ENCODE results near the gene SPINT3.
"Not testable (repeated sequence)": the region's sequence is repeated elsewhere in the genome, so short reads cannot be mapped to it uniquely, and the experiment has no call there.

Gene SPINT3

DNA sequence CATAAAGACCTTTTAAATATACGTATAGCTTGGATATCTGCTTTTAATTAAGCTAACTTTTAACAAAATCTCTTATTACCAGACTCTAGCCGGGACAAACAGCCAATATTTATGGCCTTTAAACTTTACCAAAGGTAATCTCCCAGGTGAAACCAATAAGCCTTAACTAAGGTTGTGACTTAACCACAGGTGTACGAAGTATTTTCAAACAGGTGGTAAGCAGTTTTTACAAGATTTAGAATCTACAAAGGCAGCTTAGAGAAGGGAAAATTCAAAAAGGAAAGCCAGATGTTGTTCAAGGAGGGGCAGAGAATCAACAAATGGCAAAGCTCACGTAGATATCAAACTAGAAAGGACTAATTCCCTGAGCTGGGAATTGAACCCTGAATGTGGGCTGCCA lies 30.0 kb downstream of the SPINT3 start:
- H3K36me3 ChIP-seq (ENCODE audit: control insufficient read depth, insufficient read depth, low read length), result no peaks in the 10 kb centered on the region

GRCh38 chr20:45484676-45485075 lies 30.7 kb downstream of the SPINT3 start:
- no peaks in the 10 kb centered on the region for H3K36me3 ChIP-seq (ENCODE audit: control insufficient read depth, insufficient read depth, low read length)
- H3K27me3 ChIP-seq (replicated peaks; ENCODE audit: control insufficient read depth, insufficient read depth, low read length, poor library complexity, severe bottlenecking), result peaks cover 10% of the 10 kb centered on the region
- no peak for DNase-seq
- no peak overlapping the region for H3K27ac ChIP-seq (ENCODE audit: insufficient read depth, low read length, poor library complexity, severe bottlenecking)
- H3K4me3 ChIP-seq (ENCODE audit: insufficient read depth, low read depth, low read length, poor library complexity, severe bottlenecking), result no peak overlapping the region
- H3K9me3 ChIP-seq (ENCODE audit: control insufficient read depth, low read length), result no peaks in the 10 kb centered on the region
- H3K4me1 ChIP-seq (ENCODE audit: control insufficient read depth, insufficient read depth, low read length, poor library complexity, severe bottlenecking), result no peaks in the 10 kb centered on the region

More for the DNA sequence above, 30.0 kb downstream of the SPINT3 start:
- no peak for DNase-seq
- Histone ChIP-seq H3K27me3 (replicated peaks; ENCODE audit: control insufficient read depth, insufficient read depth, low read length, poor library complexity, severe bottlenecking) (peaks cover 6% of the 10 kb centered on the region), H3K4me1 (ENCODE audit: control insufficient read depth, insufficient read depth, low read length, poor library complexity, severe bottlenecking) (no peaks in the 10 kb centered on the region), H3K4me3 (ENCODE audit: insufficient read depth, low read depth, low read length, poor library complexity, severe bottlenecking) (no peak overlapping the region), H3K9me3 (ENCODE audit: control insufficient read depth, low read length) (no peaks in the 10 kb centered on the region), H3K27ac (ENCODE audit: insufficient read depth, low read length, poor library complexity, severe bottlenecking) (no peak overlapping the region)

DNA sequence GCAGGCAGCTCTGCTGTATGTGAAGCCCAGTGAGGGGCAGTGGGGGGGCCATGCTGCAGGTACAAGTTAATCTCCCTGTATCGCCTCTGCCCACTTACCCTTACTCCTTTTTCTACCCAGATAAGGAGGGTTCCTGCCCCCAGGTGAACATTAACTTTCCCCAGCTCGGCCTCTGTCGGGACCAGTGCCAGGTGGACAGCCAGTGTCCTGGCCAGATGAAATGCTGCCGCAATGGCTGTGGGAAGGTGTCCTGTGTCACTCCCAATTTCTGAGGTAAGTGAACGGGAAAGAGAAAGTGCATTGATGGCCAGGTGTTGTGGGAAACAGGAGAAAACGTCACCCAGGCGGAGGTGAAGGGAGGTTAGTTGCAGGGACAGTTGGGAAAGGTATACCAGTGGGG lies 35.6 kb downstream of the SPINT3 start:
- no peak overlapping the region for H3K4me3 ChIP-seq (ENCODE audit: insufficient read depth, low read depth, low read length, poor library complexity, severe bottlenecking)

GRCh38 chr20:45477530-45478148 lies 37.8 kb downstream of the SPINT3 start:
- not testable (repeated sequence) for H3K4me1 ChIP-seq (ENCODE audit: control insufficient read depth, insufficient read depth, low read length, poor library complexity, severe bottlenecking); H3K36me3 ChIP-seq (ENCODE audit: control insufficient read depth, insufficient read depth, low read length); H3K27me3 ChIP-seq (replicated peaks; ENCODE audit: control insufficient read depth, insufficient read depth, low read length, poor library complexity, severe bottlenecking); DNase-seq; H3K27ac ChIP-seq (ENCODE audit: insufficient read depth, low read length, poor library complexity, severe bottlenecking); H3K9me3 ChIP-seq (ENCODE audit: control insufficient read depth, low read length); H3K4me3 ChIP-seq (ENCODE audit: insufficient read depth, low read depth, low read length, poor library complexity, severe bottlenecking)

More for the DNA sequence above, 35.6 kb downstream of the SPINT3 start:
- Histone ChIP-seq H3K9me3 (ENCODE audit: control insufficient read depth, low read length) (no peaks in the 10 kb centered on the region), H3K27ac (ENCODE audit: insufficient read depth, low read length, poor library complexity, severe bottlenecking) (no peak overlapping the region), H3K27me3 (replicated peaks; ENCODE audit: control insufficient read depth, insufficient read depth, low read length, poor library complexity, severe bottlenecking) (peaks cover 10% of the 10 kb centered on the region), H3K4me1 (ENCODE audit: control insufficient read depth, insufficient read depth, low read length, poor library complexity, severe bottlenecking) (no peaks in the 10 kb centered on the region), H3K36me3 (ENCODE audit: control insufficient read depth, insufficient read depth, low read length) (no peaks in the 10 kb centered on the region)
- DNase-seq, result no peak

- H3K9me3 ChIP-seq (ENCODE audit: control insufficient read depth, low read length); DNase-seq; H3K36me3 ChIP-seq (ENCODE audit: control insufficient read depth, insufficient read depth, low read length); H3K4me3 ChIP-seq (ENCODE audit: insufficient read depth, low read depth, low read length, poor library complexity, severe bottlenecking); H3K27ac ChIP-seq (ENCODE audit: insufficient read depth, low read length, poor library complexity, severe bottlenecking): not testable (repeated sequence)
- Histone ChIP-seq H3K4me1 (ENCODE audit: control insufficient read depth, insufficient read depth, low read length, poor library complexity, severe bottlenecking) (peaks cover 13% of the 10 kb centered on the region), H3K27me3 (replicated peaks; ENCODE audit: control insufficient read depth, insufficient read depth, low read length, poor library complexity, severe bottlenecking) (peaks cover 30% of the 10 kb centered on the region)
These were observed 43.1 kb downstream of the SPINT3 start for GRCh38 chr20:45472286-45472685.

- DNase-seq, result no peak
- H3K4me3 ChIP-seq (ENCODE audit: insufficient read depth, low read depth, low read length, poor library complexity, severe bottlenecking), result peak overlapping the region; percentile 46
- no peaks in the 10 kb centered on the region for H3K9me3 ChIP-seq (ENCODE audit: control insufficient read depth, low read length)
- peaks cover 13% of the 10 kb centered on the region for H3K4me1 ChIP-seq (ENCODE audit: control insufficient read depth, insufficient read depth, low read length, poor library complexity, severe bottlenecking)
- peaks cover 30% of the 10 kb centered on the region for H3K27me3 ChIP-seq (replicated peaks; ENCODE audit: control insufficient read depth, insufficient read depth, low read length, poor library complexity, severe bottlenecking)
- no peak overlapping the region for H3K27ac ChIP-seq (ENCODE audit: insufficient read depth, low read length, poor library complexity, severe bottlenecking)
- no peaks in the 10 kb centered on the region for H3K36me3 ChIP-seq (ENCODE audit: control insufficient read depth, insufficient read depth, low read length)
These were observed 44.5 kb downstream of the SPINT3 start for GRCh38 chr20:45470937-45471336.

DNA sequence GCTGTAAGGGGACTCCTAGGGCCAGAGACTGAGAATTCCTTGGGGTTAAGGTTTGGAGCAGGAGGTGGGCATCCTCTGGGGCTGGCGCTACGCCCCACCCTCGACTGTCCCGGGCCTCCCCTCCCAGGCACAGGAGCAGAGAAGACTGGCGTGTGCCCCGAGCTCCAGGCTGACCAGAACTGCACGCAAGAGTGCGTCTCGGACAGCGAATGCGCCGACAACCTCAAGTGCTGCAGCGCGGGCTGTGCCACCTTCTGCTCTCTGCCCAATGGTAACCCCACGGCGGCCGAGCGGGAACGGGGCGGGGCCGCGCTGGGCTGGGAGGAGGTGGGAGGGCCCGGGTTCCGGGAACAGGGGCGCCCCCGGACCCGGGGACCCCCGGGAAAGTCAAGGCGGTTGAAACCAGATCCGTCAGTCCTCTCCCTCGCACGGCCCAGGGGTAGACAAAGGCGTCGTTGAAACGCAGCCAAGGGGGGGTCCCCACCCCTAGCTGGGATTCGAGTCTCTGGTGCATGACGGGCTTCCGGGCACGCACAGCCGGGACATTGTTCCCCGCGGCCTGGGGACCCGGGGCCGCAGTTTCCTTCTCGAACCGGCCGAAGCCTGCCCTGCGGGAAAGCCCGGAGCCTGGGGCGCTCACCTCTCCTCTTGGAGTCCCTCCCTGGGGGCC lies 45.0 kb downstream of the SPINT3 start:
- Histone ChIP-seq H3K36me3 (ENCODE audit: control insufficient read depth, insufficient read depth, low read length) (no peaks in the 10 kb centered on the region), H3K4me1 (ENCODE audit: control insufficient read depth, insufficient read depth, low read length, poor library complexity, severe bottlenecking) (peaks cover 13% of the 10 kb centered on the region), H3K27ac (ENCODE audit: insufficient read depth, low read length, poor library complexity, severe bottlenecking) (no peak overlapping the region), H3K4me3 (ENCODE audit: insufficient read depth, low read depth, low read length, poor library complexity, severe bottlenecking) (peak overlapping the region; percentile 46), H3K27me3 (replicated peaks; ENCODE audit: control insufficient read depth, insufficient read depth, low read length, poor library complexity, severe bottlenecking) (peaks cover 31% of the 10 kb centered on the region), H3K9me3 (ENCODE audit: control insufficient read depth, low read length) (no peaks in the 10 kb centered on the region)
- DNase-seq, result no peak

GRCh38 chr20:45469336-45470261 lies 45.8 kb downstream of the SPINT3 start, which contains the start of gene WFDC2:
Gene WFDC2 (plus strand): TSS chr20:45469753. CDS start chr20:45469782, 29 bp downstream.
- Histone ChIP-seq H3K9me3 (ENCODE audit: control insufficient read depth, low read length) (no peaks in the 10 kb centered on the region), H3K27me3 (replicated peaks; ENCODE audit: control insufficient read depth, insufficient read depth, low read length, poor library complexity, severe bottlenecking) (peaks cover 32% of the 10 kb centered on the region), H3K36me3 (ENCODE audit: control insufficient read depth, insufficient read depth, low read length) (no peaks in the 10 kb centered on the region), H3K4me3 (ENCODE audit: insufficient read depth, low read depth, low read length, poor library complexity, severe bottlenecking) (peak within 1 kb of the TSS; percentile 46), H3K4me1 (ENCODE audit: control insufficient read depth, insufficient read depth, low read length, poor library complexity, severe bottlenecking) (peaks cover 13% of the 10 kb centered on the region), H3K27ac (ENCODE audit: insufficient read depth, low read length, poor library complexity, severe bottlenecking) (no peak within 1 kb of the TSS)
- no peak for DNase-seq

DNA sequence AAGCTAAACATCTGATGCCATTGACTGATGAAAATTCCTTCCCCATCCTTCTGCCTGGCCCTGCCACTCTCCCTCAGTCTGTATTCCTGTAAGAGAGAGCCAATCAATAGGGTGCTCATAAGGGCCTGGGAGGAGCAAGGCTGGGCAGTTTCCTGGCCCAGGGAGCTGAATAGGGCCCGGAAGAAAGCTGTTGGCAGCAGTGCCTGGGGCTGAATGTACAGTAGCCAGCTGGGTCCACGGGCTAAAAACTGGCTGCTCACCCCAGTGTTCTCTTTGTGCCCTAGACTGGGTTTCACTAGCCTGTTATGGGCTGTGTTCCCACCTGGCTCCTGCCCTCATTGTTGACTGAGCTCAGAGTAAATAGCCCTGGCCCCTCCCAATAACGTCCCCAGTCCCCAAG lies 47.6 kb downstream of the SPINT3 start:
- H3K4me3 ChIP-seq (ENCODE audit: insufficient read depth, low read depth, low read length, poor library complexity, severe bottlenecking), result no peak overlapping the region
- H3K9me3 ChIP-seq (ENCODE audit: control insufficient read depth, low read length), result no peaks in the 10 kb centered on the region
- no peaks in the 10 kb centered on the region for H3K36me3 ChIP-seq (ENCODE audit: control insufficient read depth, insufficient read depth, low read length)
- peaks cover 32% of the 10 kb centered on the region for H3K27me3 ChIP-seq (replicated peaks; ENCODE audit: control insufficient read depth, insufficient read depth, low read length, poor library complexity, severe bottlenecking)
- DNase-seq, result no peak
- H3K4me1 ChIP-seq (ENCODE audit: control insufficient read depth, insufficient read depth, low read length, poor library complexity, severe bottlenecking), result peaks cover 13% of the 10 kb centered on the region
- no peak overlapping the region for H3K27ac ChIP-seq (ENCODE audit: insufficient read depth, low read length, poor library complexity, severe bottlenecking)

Data from effector memory CD4-positive, alpha-beta T cell (primary cell).